Epithelial cell of prostate (primary cell): Measurements from ENCODE around the gene XRCC2.
"Not testable (repeated sequence)": the region's sequence is repeated elsewhere in the genome, so short reads cannot be mapped to it uniquely, and the experiment has no call there.

ENCODE experiments used
- DNase-seq: peaks from one replicate; pipeline ENCODE4 v3.0.0-alpha.2; 2011; ENCODE audit warnings: low read depth, low spot score
- H3K27ac ChIP-seq: fragments of 450-650 bp; 2 replicates; pipeline ENCODE4 v1.5.1; 2017; ENCODE audit warnings: mild to moderate bottlenecking

The XRCC2 gene

GRCh38 chr7:152675759-152676636, at the start of gene XRCC2:
XRCC2 (minus strand) TSS chr7:152676141; CDS start chr7:152676079, 62 bp downstream.
- H3K27ac ChIP-seq = peak within 1 kb of the TSS; percentile 60
- peak; percentile 37 for DNase-seq

GRCh38 chr7:152723364-152723763, 47.4 kb upstream of the XRCC2 start:
- no peak for DNase-seq
- no peak overlapping the region for H3K27ac ChIP-seq

GRCh38 chr7:152712412-152713042, 36.6 kb upstream of the XRCC2 start:
- DNase-seq, H3K27ac ChIP-seq: not testable (repeated sequence)

GRCh38 chr7:152711444-152711944, 35.6 kb upstream of the XRCC2 start:
- no peak for DNase-seq
- H3K27ac ChIP-seq = no peak overlapping the region

- no peak overlapping the region for H3K27ac ChIP-seq
- no peak for DNase-seq
Measured at GRCh38 chr7:152710153-152710442, 34.2 kb upstream of the XRCC2 start.

- H3K27ac ChIP-seq = no peak overlapping the region
- peak; percentile 8 for DNase-seq
Measured at GRCh38 chr7:152709287-152710152, 33.6 kb upstream of the XRCC2 start.

- DNase-seq = no peak
- H3K27ac ChIP-seq = no peak overlapping the region
Measured at GRCh38 chr7:152704796-152705384, 28.9 kb upstream of the XRCC2 start.

- H3K27ac ChIP-seq = no peak overlapping the region
- DNase-seq = no peak
Measured at GRCh38 chr7:152699079-152699478, 23.1 kb upstream of the XRCC2 start.

- DNase-seq, H3K27ac ChIP-seq: not testable (repeated sequence)
Measured at GRCh38 chr7:152697268-152697974, 21.5 kb upstream of the XRCC2 start.

GRCh38 chr7:152692196-152692595, 16.3 kb upstream of the XRCC2 start:
- DNase-seq, H3K27ac ChIP-seq: not testable (repeated sequence)

GRCh38 chr7:152683297-152683696, 7.4 kb upstream of the XRCC2 start:
- DNase-seq = no peak
- no peak overlapping the region for H3K27ac ChIP-seq

- H3K27ac ChIP-seq = no peak overlapping the region
- no peak for DNase-seq
Measured at GRCh38 chr7:152677808-152678670, 2.1 kb upstream of the XRCC2 start.

- DNase-seq = no peak
- H3K27ac ChIP-seq = no peak overlapping the region
Measured at GRCh38 chr7:152674860-152675758, 832 bp downstream of the XRCC2 start.

- H3K27ac ChIP-seq = no peak overlapping the region
- DNase-seq = no peak
Measured at GRCh38 chr7:152673897-152674296, 2.0 kb downstream of the XRCC2 start.

GRCh38 chr7:152672626-152673025, 3.3 kb downstream of the XRCC2 start:
- DNase-seq = no peak
- no peak overlapping the region for H3K27ac ChIP-seq

GRCh38 chr7:152669758-152670157, 6.2 kb downstream of the XRCC2 start:
- H3K27ac ChIP-seq = no peak overlapping the region
- no peak for DNase-seq

GRCh38 chr7:152668975-152669374, 7.0 kb downstream of the XRCC2 start:
- DNase-seq = no peak
- H3K27ac ChIP-seq = no peak overlapping the region

- DNase-seq = no peak
Measured at GRCh38 chr7:152667958-152668357, 8.0 kb downstream of the XRCC2 start.

More at GRCh38 chr7:152667958-152668357, 8.0 kb downstream of the XRCC2 start:
- no peak overlapping the region for H3K27ac ChIP-seq
